Prostate gland (tissue), 2 donors: ENCODE data around the gene APPL2.

ENCODE experiments used
- CTCF ChIP-seq, 4 experiments: fragments of 200-600 bp in 2 of 4; fragments of 450-650 bp in 2 of 4; sonication (generic) in 2 of 4; IDR thresholded peaks; 1 replicate in 3 of 4; 2 replicates in 1 of 4; pipeline ENCODE4 v1.5.1; 2016 to 2019; ENCODE audit warnings: antibody characterized with exemption in 4 of 4, mild to moderate bottlenecking in 2 of 4, moderate library complexity in 2 of 4
- POLR2A ChIP-seq: fragments of 450-650 bp; IDR thresholded peaks from one replicate; pipeline ENCODE4 v1.6.1; 2016; ENCODE audit warnings: antibody characterized with exemption, mild to moderate bottlenecking
- POLR2AphosphoS5 ChIP-seq: sonication (generic); formaldehyde crosslinking; IDR thresholded peaks from one replicate; pipeline ENCODE4 v1.6.1; 2017; ENCODE audit warnings: antibody characterized with exemption

- TF ChIP-seq CTCF (IDR thresholded peaks at IDR 0.05), result no peak
- no peak for TF ChIP-seq POLR2A
- no peak for TF ChIP-seq POLR2AphosphoS5
Measured at GRCh38 chr12:105175397-105175990, 60.5 kb downstream of the APPL2 start.
